Stomach (tissue), 9 donors: ENCODE measurements around the gene OR5F1. TPM values are rescaled to one million over a fixed set of nuclear protein-coding genes. Genes with fewer than 3 reads are reported as not detected.

Source experiments
- DNase-seq, 2 donors: peaks; one replicate each; pipeline versions ENCODE4 v3.0.0 to v3.0.0-alpha.2; 2013 to 2019
- H3K27ac ChIP-seq, 5 donors: fragments of 200-600 bp in 4 of 5; sonication (generic) in 4 of 5; one replicate each; pipeline ENCODE4 v1.5.1; 2013 to 2019; ENCODE audit warnings: mild to moderate bottlenecking in 1 of 5, moderate library complexity in 1 of 5
- H3K27me3 ChIP-seq, 3 donors: fragments of 200-600 bp; sonication (generic); one replicate each; pipeline ENCODE4 v1.5.1; 2017 to 2019; ENCODE audit warnings: mixed run types in 1 of 3
- H3K36me3 ChIP-seq, 4 donors: fragments of 200-600 bp; sonication (generic); 1 replicate in 3 of 4; 2 replicates in 1 of 4; pipeline ENCODE4 v1.5.1; 2016 to 2019
- H3K4me1 ChIP-seq, 4 donors: fragments of 200-600 bp; sonication (generic); one replicate each; pipeline ENCODE4 v1.5.1; 2016 to 2019
- H3K4me3 ChIP-seq, 4 donors: fragments of 200-600 bp; sonication (generic) in 3 of 4; one replicate each; pipeline ENCODE4 v1.5.1; 2016 to 2019; ENCODE audit warnings: mild to moderate bottlenecking in 1 of 4
- H3K9me3 ChIP-seq, 4 donors: fragments of 200-600 bp; sonication (generic); one replicate each; pipeline ENCODE4 v1.5.1; 2016 to 2019
- EP300 ChIP-seq: sonication (generic); formaldehyde crosslinking; IDR thresholded peaks from one replicate; pipeline ENCODE4 v1.6.1; 2017; ENCODE audit warnings: antibody characterized with exemption
- POLR2A ChIP-seq, 4 donors: fragments of 450-650 bp; IDR thresholded peaks; one replicate each; pipeline ENCODE4 v1.6.1; 2016; ENCODE audit warnings: antibody characterized with exemption in 4 of 4, control low read depth in 2 of 4, mild to moderate bottlenecking in 1 of 4, moderate library complexity in 1 of 4
- POLR2AphosphoS5 ChIP-seq, 3 donors: sonication (generic); formaldehyde crosslinking; IDR thresholded peaks; one replicate each; pipeline ENCODE4 v1.6.1; 2016; ENCODE audit warnings: antibody characterized with exemption in 3 of 3
- WGBS, 5 donors: extraction: QIAGEN DNeasy Blood & Tissue Kit in 3 of 5; methylation state at CpG; one replicate each; pipeline versions ENCODE4 v1.1.5 to v1.1.7; 2013 to 2018; 5-methylcytosine and 5-hydroxymethylcytosine counted together
- intact Hi-C: fragments of 100-400 bp; cut with DNase I; formaldehyde crosslinking; loops from one replicate; pipeline ENCODE4 v1.15.1; 2023; ENCODE audit warnings: low total_unique reads
- polyA plus RNA-seq, 3 donors: library from polyadenylated mRNA; stranded (reverse); fragments of 200-250 nt; gene quantifications; one replicate each; pipeline ENCODE4 v1.2.3, GENCODE V29; 2013
- total RNA-seq, 5 donors: library from RNA; depleted of rRNA; stranded (reverse); fragments of >200 nt; gene quantifications; one replicate each; pipeline versions ENCODE4 v1.1.0 to v1.2.3, GENCODE V29; 2014 to 2016
- TF ChIP-seq, protein P1 (sequence below), 7 experiments: fragments of 450-650 bp in 4 of 7; fragments of 200-600 bp in 3 of 7; sonication (generic) in 3 of 7; IDR thresholded peaks; one replicate each; pipeline ENCODE4 v1.5.1; 2016 to 2019; ENCODE audit warnings: antibody characterized with exemption in 7 of 7, control low read depth in 2 of 7, mild to moderate bottlenecking in 1 of 7
- donor health status: healthy with polysubstance abuse.
- donor health status: Bipolar disorder and iron deficiency.
- donor health status: healthy.

OR5F1 gene
- total and polyA plus RNA-seq, 8 donors: not detected

DNA sequence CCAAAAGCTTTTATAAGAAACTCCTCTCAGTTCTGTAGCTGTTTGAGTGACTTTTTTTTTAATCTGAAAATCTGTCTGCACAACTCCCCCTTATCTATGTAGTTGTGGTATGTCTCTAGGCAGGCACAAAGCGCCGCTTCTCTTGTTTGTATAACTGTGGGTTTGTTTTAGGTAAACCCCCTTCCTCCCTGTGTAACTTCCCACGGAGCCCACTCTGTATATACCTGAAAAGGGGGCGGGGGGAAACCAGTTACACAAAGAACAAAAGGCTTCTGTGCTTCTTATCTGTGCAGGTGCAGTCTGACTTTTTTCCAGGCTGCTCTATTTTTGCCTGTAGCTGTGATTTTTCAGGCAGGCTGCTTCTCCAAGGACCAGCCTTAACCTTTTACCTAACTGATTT, 37.9 kb downstream of the OR5F1 start:
- intact Hi-C loops: no loop called here
- TF ChIP-seq, protein P1, sequence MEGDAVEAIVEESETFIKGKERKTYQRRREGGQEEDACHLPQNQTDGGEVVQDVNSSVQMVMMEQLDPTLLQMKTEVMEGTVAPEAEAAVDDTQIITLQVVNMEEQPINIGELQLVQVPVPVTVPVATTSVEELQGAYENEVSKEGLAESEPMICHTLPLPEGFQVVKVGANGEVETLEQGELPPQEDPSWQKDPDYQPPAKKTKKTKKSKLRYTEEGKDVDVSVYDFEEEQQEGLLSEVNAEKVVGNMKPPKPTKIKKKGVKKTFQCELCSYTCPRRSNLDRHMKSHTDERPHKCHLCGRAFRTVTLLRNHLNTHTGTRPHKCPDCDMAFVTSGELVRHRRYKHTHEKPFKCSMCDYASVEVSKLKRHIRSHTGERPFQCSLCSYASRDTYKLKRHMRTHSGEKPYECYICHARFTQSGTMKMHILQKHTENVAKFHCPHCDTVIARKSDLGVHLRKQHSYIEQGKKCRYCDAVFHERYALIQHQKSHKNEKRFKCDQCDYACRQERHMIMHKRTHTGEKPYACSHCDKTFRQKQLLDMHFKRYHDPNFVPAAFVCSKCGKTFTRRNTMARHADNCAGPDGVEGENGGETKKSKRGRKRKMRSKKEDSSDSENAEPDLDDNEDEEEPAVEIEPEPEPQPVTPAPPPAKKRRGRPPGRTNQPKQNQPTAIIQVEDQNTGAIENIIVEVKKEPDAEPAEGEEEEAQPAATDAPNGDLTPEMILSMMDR (IDR thresholded peaks at IDR 0.05): no peak
- TF ChIP-seq EP300 (no peak), POLR2AphosphoS5 (IDR thresholded peaks at IDR 0.05) (no peak)
- WGBS, 5 donors: 22 to 56% (median 39%) methylated on average over 4 of the region's 4 CpGs
- Histone ChIP-seq H3K4me3 (no peak overlapping the region), H3K4me1 (no peaks in the 10 kb centered on the region), H3K9me3 (no peaks in the 10 kb centered on the region), H3K27me3 (no peaks in the 10 kb centered on the region), H3K27ac (no peak overlapping the region), H3K36me3 (no peaks in the 10 kb centered on the region)
- peak in 1 of 2 donors; percentile 68 for DNase-seq

DNA sequence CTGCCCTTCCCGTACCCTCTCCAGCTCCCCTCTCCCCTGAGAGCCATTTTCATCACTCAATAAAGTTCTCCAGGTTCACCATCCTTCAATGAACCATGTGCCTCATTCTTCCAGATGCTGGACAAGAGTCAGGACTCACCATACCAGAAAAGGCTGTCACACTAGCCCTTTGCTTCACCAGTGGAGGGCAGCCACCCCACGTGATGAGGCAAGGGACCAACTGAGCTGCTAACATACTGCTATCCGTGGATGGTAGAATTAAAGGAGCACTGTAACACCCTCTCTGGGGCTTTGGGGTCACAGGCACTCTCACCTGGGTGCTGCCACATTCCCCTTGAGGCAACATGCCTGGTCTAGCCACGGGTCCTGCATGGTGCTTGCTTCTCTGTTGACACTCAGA, 45.1 kb downstream of the OR5F1 start:
- Histone ChIP-seq H3K9me3 (no peaks in the 10 kb centered on the region), H3K27me3 (no peaks in the 10 kb centered on the region), H3K27ac (no peak overlapping the region), H3K4me3 (no peak overlapping the region), H3K36me3 (no peaks in the 10 kb centered on the region), H3K4me1 (no peaks in the 10 kb centered on the region)
- TF ChIP-seq EP300: no peak
- TF ChIP-seq POLR2A (IDR thresholded peaks at IDR 0.05): no peak
- TF ChIP-seq POLR2AphosphoS5 (IDR thresholded peaks at IDR 0.05): no peak
- TF ChIP-seq, protein P1 (IDR thresholded peaks at IDR 0.05): no peak
- intact Hi-C loops: loop anchor here (10.0 kb wide), 1 partner anchor 835 kb away; no protein-coding TSS in a partner anchor
- WGBS, 5 donors: 64 to 80% (median 68%) methylated on average over 3 to 4 of the region's 4 CpGs
- no peak for DNase-seq

Other genes with a start within 250 kb of the OR5F1 start
- gene OR5D13, start 221.2 kb downstream of the OR5F1 start, total RNA-seq: under 1 TPM in 1 of 5 donors, not detected in 4; 0.73 TPM
- gene OR5D13, start 221.2 kb downstream of the OR5F1 start, polyA plus RNA-seq: not detected
- not detected for gene OR5D14, start 199.1 kb downstream of the OR5F1 start, total RNA-seq
- not detected for gene OR5D14, start 199.1 kb downstream of the OR5F1 start, polyA plus RNA-seq
- gene OR5L1, start 183.3 kb downstream of the OR5F1 start, total RNA-seq: under 1 TPM in 1 of 5 donors, not detected in 4; 0.37 TPM
- not detected for gene OR5L1, start 183.3 kb downstream of the OR5F1 start, polyA plus RNA-seq
- not detected for gene OR5D18, start 175.0 kb downstream of the OR5F1 start, total RNA-seq
- gene OR5D18, start 175.0 kb downstream of the OR5F1 start, polyA plus RNA-seq: not detected
- gene OR5L2, start 167.4 kb downstream of the OR5F1 start, total RNA-seq: not detected
- not detected for gene OR5L2, start 167.4 kb downstream of the OR5F1 start, polyA plus RNA-seq
- not detected for gene OR5D16, start 155.9 kb downstream of the OR5F1 start, total RNA-seq
- gene OR5D16, start 155.9 kb downstream of the OR5F1 start, polyA plus RNA-seq: not detected
- not detected for gene TRIM51, start 111.3 kb downstream of the OR5F1 start, total RNA-seq
- not detected for gene TRIM51, start 111.3 kb downstream of the OR5F1 start, polyA plus RNA-seq
- gene OR5W2, start 80.0 kb downstream of the OR5F1 start, total RNA-seq: not detected
- gene OR5W2, start 80.0 kb downstream of the OR5F1 start, polyA plus RNA-seq: not detected
- gene OR5I1, start 58.2 kb downstream of the OR5F1 start, total RNA-seq: not detected
- not detected for gene OR5I1, start 58.2 kb downstream of the OR5F1 start, polyA plus RNA-seq
- not detected for gene OR10AG1, start 24.7 kb downstream of the OR5F1 start, total RNA-seq
- not detected for gene OR10AG1, start 24.7 kb downstream of the OR5F1 start, polyA plus RNA-seq
- gene OR5AS1, start 33.0 kb upstream of the OR5F1 start, total RNA-seq: not detected
- gene OR5AS1, start 33.0 kb upstream of the OR5F1 start, polyA plus RNA-seq: not detected
- not detected for gene OR8I2, start 98.7 kb upstream of the OR5F1 start, total RNA-seq
- not detected for gene OR8I2, start 98.7 kb upstream of the OR5F1 start, polyA plus RNA-seq
- gene OR8H2, start 109.1 kb upstream of the OR5F1 start, total RNA-seq: not detected
- not detected for gene OR8H2, start 109.1 kb upstream of the OR5F1 start, polyA plus RNA-seq
- not detected for gene OR8H3, start 127.7 kb upstream of the OR5F1 start, total RNA-seq
- not detected for gene OR8H3, start 127.7 kb upstream of the OR5F1 start, polyA plus RNA-seq
- gene OR8J3, start 145.6 kb upstream of the OR5F1 start, total RNA-seq: not detected
- gene OR8J3, start 145.6 kb upstream of the OR5F1 start, polyA plus RNA-seq: not detected
- gene OR8K5, start 165.7 kb upstream of the OR5F1 start, total RNA-seq: not detected
- not detected for gene OR8K5, start 165.7 kb upstream of the OR5F1 start, polyA plus RNA-seq
- not detected for gene OR5J2, start 182.0 kb upstream of the OR5F1 start, total RNA-seq
- gene OR5J2, start 182.0 kb upstream of the OR5F1 start, polyA plus RNA-seq: not detected
- not detected for gene OR5T2, start 239.6 kb upstream of the OR5F1 start, total RNA-seq
- not detected for gene OR5T2, start 239.6 kb upstream of the OR5F1 start, polyA plus RNA-seq